Fibroblast of lung (primary cell): Measurements from ENCODE around the gene TENM4. TPM values are rescaled to one million over a fixed set of nuclear protein-coding genes. Genes with fewer than 3 reads are reported as not detected.

ENCODE experiments used
- DNase-seq, 2 donors: peaks; one replicate each; pipeline versions ENCODE4 v3.0.0 to v3.0.0-alpha.2; 2010; ENCODE audit warnings: low read depth in 2 of 2
- H2AFZ ChIP-seq: 2 replicates; pipeline ENCODE4 v1.5.1; 2012; ENCODE audit warnings: low read length, control low read depth, inconsistent platforms
- H3K27ac ChIP-seq: 2 replicates; pipeline ENCODE4 v1.5.1; 2011; ENCODE audit warnings: low read length, control low read depth; ENCODE audit not compliant: insufficient read depth
- H3K27me3 ChIP-seq: 2 replicates; pipeline ENCODE4 v1.5.1; 2011; ENCODE audit warnings: mild to moderate bottlenecking, low read length; ENCODE audit not compliant: control insufficient read depth, insufficient read depth
- H3K36me3 ChIP-seq: 2 replicates; pipeline ENCODE4 v1.5.1; 2011; ENCODE audit warnings: low read length; ENCODE audit not compliant: control insufficient read depth, insufficient read depth
- H3K4me1 ChIP-seq: 2 replicates; pipeline ENCODE4 v1.5.1; 2011; ENCODE audit warnings: low read length; ENCODE audit not compliant: control insufficient read depth, insufficient read depth; ENCODE audit errors: extremely low read depth
- H3K4me2 ChIP-seq: 2 replicates; pipeline ENCODE4 v1.5.1; 2011; ENCODE audit warnings: low read length, control low read depth; ENCODE audit not compliant: insufficient read depth; ENCODE audit errors: extremely low read depth
- H3K4me3 ChIP-seq, 4 experiments: fragments of 200-600 bp in 1 of 4; sonication (generic) in 1 of 4; replicated peaks in 1 of 4; 2 replicates each; pipeline ENCODE4 v1.5.1; 2011 to 2016; ENCODE audit warnings: low read length in 4 of 4, low read depth in 3 of 4, mild to moderate bottlenecking in 3 of 4, control low read depth in 2 of 4, inconsistent platforms in 1 of 4, mixed read lengths in 1 of 4; ENCODE audit not compliant: insufficient read depth in 1 of 4; ENCODE audit errors: control extremely low read depth in 1 of 4
- H3K79me2 ChIP-seq: 2 replicates; pipeline ENCODE4 v1.5.1; 2012; ENCODE audit warnings: mild to moderate bottlenecking, low read length, inconsistent platforms; ENCODE audit not compliant: control insufficient read depth, insufficient read depth
- H3K9ac ChIP-seq: 2 replicates; pipeline ENCODE4 v1.5.1; 2011; ENCODE audit warnings: mild to moderate bottlenecking, low read length, control low read depth; ENCODE audit not compliant: insufficient read depth
- H3K9me3 ChIP-seq: 2 replicates; pipeline ENCODE4 v1.5.1; 2012; ENCODE audit warnings: low read depth, low read length; ENCODE audit not compliant: control insufficient read depth, insufficient read depth
- H4K20me1 ChIP-seq: 2 replicates; pipeline ENCODE4 v1.5.1; 2011; ENCODE audit warnings: low read length; ENCODE audit not compliant: control insufficient read depth, insufficient read depth; ENCODE audit errors: extremely low read depth
- EZH2 ChIP-seq: IDR thresholded peaks from 2 replicates; pipeline ENCODE4 v1.5.1; 2012; ENCODE audit warnings: low read length, control low read depth, mild to moderate bottlenecking; ENCODE audit errors: missing control alignments
- polyA plus RNA-seq, 2 donors: library from polyadenylated mRNA; depleted of rRNA in 1 of 2; stranded (reverse) in 1 of 2; unstranded in 1 of 2; fragments of >200 nt; gene quantifications; 2 replicates each; pipeline ENCODE4 v1.2.1, GENCODE V29; 2011 to 2012; ENCODE audit warnings: missing spikeins in 1 of 2
- total RNA-seq: library from RNA; depleted of rRNA; stranded (reverse); fragments of >200 nt; gene quantifications from 2 replicates; pipeline ENCODE4 v1.2.1, GENCODE V29; 2014
- TF ChIP-seq, protein P1 (sequence below), 2 donors: IDR thresholded peaks in 1 of 2; conservative IDR thresholded peaks in 1 of 2; 1 replicate in 1 of 2; 2 replicates in 1 of 2; pipeline ENCODE4 v1.5.1; 2011 to 2012; ENCODE audit warnings: low read length in 2 of 2, control low read depth in 1 of 2, inconsistent platforms in 1 of 2, low read depth in 1 of 2, mild to moderate bottlenecking in 1 of 2

TENM4 gene
- total and polyA plus RNA-seq, 2 donors (not counting 1 experiment from before 2014, with no cell fraction given), result 4.6 to 48.4 TPM

DNA sequence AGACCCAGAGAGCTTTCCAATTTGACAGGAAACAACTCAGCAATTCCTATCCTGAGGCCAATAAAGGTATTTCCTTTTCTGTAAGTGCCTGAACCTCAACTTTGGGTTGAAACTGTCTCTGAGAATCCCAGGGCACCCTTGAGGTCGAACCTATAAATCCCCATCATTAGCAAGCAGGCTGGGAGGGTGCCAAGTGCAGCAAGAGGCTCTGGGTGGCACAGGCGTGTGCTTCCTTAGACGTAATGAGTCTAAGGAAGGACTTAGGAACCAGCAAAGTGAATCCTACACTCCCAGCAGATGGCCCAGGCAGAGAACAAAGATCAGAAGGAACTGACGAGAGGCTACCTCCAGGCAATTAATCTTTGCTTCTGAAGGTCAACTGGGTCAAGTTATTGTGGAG, 631.9 kb downstream of the TENM4 start:
- Histone ChIP-seq H2AFZ (no peak overlapping the region), H3K4me1 (peaks cover 13% of the 10 kb centered on the region), H3K27ac (peak overlapping the region; percentile 77), H3K9me3 (no peaks in the 10 kb centered on the region), H3K4me3 (no peak overlapping the region), H4K20me1 (no peaks in the 10 kb centered on the region), H3K4me2 (no peak overlapping the region), H3K36me3 (no peaks in the 10 kb centered on the region), H3K9ac (no peak overlapping the region), H3K27me3 (no peaks in the 10 kb centered on the region), H3K79me2 (no peaks in the 10 kb centered on the region)
- TF ChIP-seq, protein P1, sequence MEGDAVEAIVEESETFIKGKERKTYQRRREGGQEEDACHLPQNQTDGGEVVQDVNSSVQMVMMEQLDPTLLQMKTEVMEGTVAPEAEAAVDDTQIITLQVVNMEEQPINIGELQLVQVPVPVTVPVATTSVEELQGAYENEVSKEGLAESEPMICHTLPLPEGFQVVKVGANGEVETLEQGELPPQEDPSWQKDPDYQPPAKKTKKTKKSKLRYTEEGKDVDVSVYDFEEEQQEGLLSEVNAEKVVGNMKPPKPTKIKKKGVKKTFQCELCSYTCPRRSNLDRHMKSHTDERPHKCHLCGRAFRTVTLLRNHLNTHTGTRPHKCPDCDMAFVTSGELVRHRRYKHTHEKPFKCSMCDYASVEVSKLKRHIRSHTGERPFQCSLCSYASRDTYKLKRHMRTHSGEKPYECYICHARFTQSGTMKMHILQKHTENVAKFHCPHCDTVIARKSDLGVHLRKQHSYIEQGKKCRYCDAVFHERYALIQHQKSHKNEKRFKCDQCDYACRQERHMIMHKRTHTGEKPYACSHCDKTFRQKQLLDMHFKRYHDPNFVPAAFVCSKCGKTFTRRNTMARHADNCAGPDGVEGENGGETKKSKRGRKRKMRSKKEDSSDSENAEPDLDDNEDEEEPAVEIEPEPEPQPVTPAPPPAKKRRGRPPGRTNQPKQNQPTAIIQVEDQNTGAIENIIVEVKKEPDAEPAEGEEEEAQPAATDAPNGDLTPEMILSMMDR (conservative IDR thresholded peaks at IDR 0.05 in 1 of 2, IDR thresholded peaks at IDR 0.05 in 1 of 2; ENCODE audit: low read depth in 1 of 2, low read length in 2 of 2), result no peak
- no peak for TF ChIP-seq EZH2
- no peak for DNase-seq

DNA sequence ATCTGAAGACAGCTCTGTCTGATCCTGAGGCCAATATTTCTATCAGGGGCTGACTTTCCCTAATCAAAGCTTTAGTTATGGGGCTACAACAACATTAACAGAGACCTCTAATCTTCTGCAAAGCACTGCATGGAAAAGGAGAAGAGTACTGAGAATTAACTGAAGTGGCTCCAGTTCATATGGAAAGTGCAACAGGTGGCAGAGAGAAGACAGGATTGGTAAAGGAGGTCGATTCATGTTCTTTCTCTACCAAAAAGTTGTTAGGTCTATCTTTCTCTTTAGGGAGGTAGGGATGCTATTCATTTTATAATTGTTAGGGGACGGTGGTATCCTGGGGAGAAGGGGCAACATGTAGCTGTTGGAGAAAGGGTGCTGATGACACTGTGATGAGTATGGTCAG, 633.5 kb downstream of the TENM4 start:
- Histone ChIP-seq H3K79me2 (no peaks in the 10 kb centered on the region), H3K27ac (no peak overlapping the region), H3K4me2 (no peak overlapping the region), H3K9ac (no peak overlapping the region), H3K27me3 (no peaks in the 10 kb centered on the region), H2AFZ (no peak overlapping the region), H3K36me3 (no peaks in the 10 kb centered on the region), H3K4me3 (no peak overlapping the region), H3K9me3 (no peaks in the 10 kb centered on the region), H4K20me1 (no peaks in the 10 kb centered on the region), H3K4me1 (peaks cover 14% of the 10 kb centered on the region)
- no peak for TF ChIP-seq EZH2
- TF ChIP-seq, protein P1 (conservative IDR thresholded peaks at IDR 0.05 in 1 of 2, IDR thresholded peaks at IDR 0.05 in 1 of 2; ENCODE audit: low read depth in 1 of 2, low read length in 2 of 2), result no peak
- DNase-seq, result no peak

DNA sequence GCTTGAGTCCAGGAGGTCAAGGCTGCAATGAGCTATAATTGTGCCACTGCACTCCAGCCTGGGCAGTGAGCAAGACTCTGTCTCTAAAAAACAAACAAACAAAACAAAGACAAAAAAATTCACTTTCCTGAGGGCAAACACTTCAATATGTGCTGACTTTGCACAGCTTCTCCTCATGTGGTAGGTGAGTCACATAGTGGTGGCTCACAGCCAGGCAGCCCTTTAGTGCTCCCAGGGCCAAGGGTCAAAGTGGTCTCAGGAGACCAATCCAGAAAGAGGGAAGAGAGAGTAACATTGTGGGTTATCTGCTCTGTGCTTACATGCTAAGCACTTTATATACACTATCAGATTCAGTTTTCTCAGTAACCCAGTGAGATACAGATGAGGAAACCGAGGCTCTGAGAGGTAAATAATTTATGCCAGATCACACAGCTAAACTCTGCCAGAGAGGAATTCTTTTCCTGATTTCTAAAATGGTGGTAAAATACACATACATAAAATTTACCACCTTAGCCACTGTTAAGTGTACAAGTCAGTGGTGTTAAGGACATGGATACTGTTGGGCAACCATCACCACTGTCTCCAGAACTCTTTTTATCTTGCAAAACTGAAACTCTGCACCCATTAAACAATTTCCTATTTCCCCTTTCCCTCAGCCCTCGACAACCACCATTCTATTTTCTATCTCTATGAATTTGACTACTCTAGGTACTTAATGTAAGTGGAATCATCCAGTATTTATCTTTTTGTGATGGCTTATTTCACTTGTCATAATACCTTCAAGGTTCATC, 634.4 kb downstream of the TENM4 start:
- Histone ChIP-seq H3K4me1 (peaks cover 22% of the 10 kb centered on the region), H3K4me2 (no peak overlapping the region), H3K27me3 (no peaks in the 10 kb centered on the region), H2AFZ (no peak overlapping the region), H3K9me3 (no peaks in the 10 kb centered on the region), H4K20me1 (no peaks in the 10 kb centered on the region), H3K27ac (no peak overlapping the region), H3K36me3 (no peaks in the 10 kb centered on the region), H3K4me3 (no peak overlapping the region), H3K79me2 (no peaks in the 10 kb centered on the region), H3K9ac (no peak overlapping the region)
- DNase-seq, result peak in 1 of 2 donors; percentile 64
- TF ChIP-seq EZH2, result no peak
- TF ChIP-seq, protein P1 (conservative IDR thresholded peaks at IDR 0.05 in 1 of 2, IDR thresholded peaks at IDR 0.05 in 1 of 2; ENCODE audit: low read depth in 1 of 2, low read length in 2 of 2), result no peak
